HCT116 (cell line): Measurements from ENCODE around the gene C16orf78. TPM values are rescaled to one million over a fixed set of nuclear protein-coding genes. Genes with fewer than 3 reads are reported as not detected.

Experiments used
- ATAC-seq: fragments of 200-7000 bp; cut with Tn5 transposase; 2 replicates; pipeline ENCODE4 v1.9.1; 2020; ENCODE audit warnings: mild to moderate bottlenecking, moderate library complexity
- BruUV-seq: library from RNA; stranded (reverse); fragments of 400-500 nt; replicated peaks from 2 replicates; lab custom pipeline; 2021; lab: Mats Ljungman, UMichigan
- CTCF ChIA-PET: fragments of 300-600 bp; sonication (Branson Sonifier 250); formaldehyde crosslinking; loops from one replicate; lab custom pipeline; 2021; ENCODE audit warnings: antibody characterized with exemption; lab: Charles Lee
- POLR2A ChIA-PET: fragments of 300-600, 350-600 bp; sonication (Branson Sonifier 250); formaldehyde crosslinking; loops from one replicate; lab custom pipeline; 2021; ENCODE audit warnings: antibody characterized with exemption; lab: Charles Lee
- RAD21 ChIA-PET, 2 experiments: fragments of 300-600 bp; sonication (Branson Sonifier 250); formaldehyde crosslinking; loops; one replicate each; lab custom pipeline; 2023; ENCODE audit warnings: low total read pairs in 2 of 2; ENCODE audit not compliant: uncharacterized antibody in 2 of 2, unreplicated experiment in 2 of 2, low non-redundant PET in 1 of 2; lab: Charles Lee
- DNase-seq: peaks from one replicate; pipeline ENCODE4 v3.0.0-alpha.2; 2010; ENCODE audit warnings: low read depth, low spot score
- H2AFZ ChIP-seq: fragments of 200-600 bp; shearing (Covaris generic), sonication (generic); 2 replicates; pipeline ENCODE4 v1.6.1; 2017; ENCODE audit warnings: low read depth, mixed run types, mixed read lengths, antibody characterized with exemption, low read length; ENCODE audit not compliant: poor library complexity, severe bottlenecking
- H3K27ac ChIP-seq: 2 replicates; pipeline ENCODE4 v1.5.1; 2012; ENCODE audit warnings: low read depth, low read length
- H3K27me3 ChIP-seq: fragments of 200-600 bp; sonication (generic); 2 replicates; pipeline ENCODE4 v1.6.1; 2016; ENCODE audit warnings: mixed run types, low read length, mixed read lengths; ENCODE audit not compliant: insufficient read depth
- H3K36me3 ChIP-seq, 2 experiments: fragments of 200-500 bp in 1 of 2; fragments of 200-600 bp in 1 of 2; sonication (Bioruptor generic) in 1 of 2; sonication (generic) in 1 of 2; 2 replicates each; pipeline versions ENCODE4 v1.5.1 to v1.6.1; 2014 to 2016; ENCODE audit warnings: low read length in 2 of 2, inconsistent platforms in 1 of 2, mixed read lengths in 1 of 2, mixed run types in 1 of 2; ENCODE audit not compliant: insufficient read depth in 2 of 2, control insufficient read depth in 1 of 2
- H3K4me1 ChIP-seq, 2 experiments: fragments of 200-600 bp in 1 of 2; sonication (generic) in 1 of 2; 2 replicates each; pipeline versions ENCODE4 v1.5.1 to v1.6.1; 2012 to 2017; ENCODE audit warnings: low read length in 2 of 2, inconsistent platforms in 1 of 2, mild to moderate bottlenecking in 1 of 2, mixed read lengths in 1 of 2, mixed run types in 1 of 2, moderate library complexity in 1 of 2; ENCODE audit not compliant: insufficient read depth in 2 of 2, control insufficient read depth in 1 of 2
- H3K4me2 ChIP-seq: fragments of 200-600 bp; sonication (generic); 2 replicates; pipeline ENCODE4 v1.6.1; 2017; ENCODE audit warnings: mixed run types, low read length, mixed read lengths
- H3K4me3 ChIP-seq, 2 experiments: fragments of 200-600 bp in 1 of 2; sonication (generic) in 1 of 2; replicated peaks in 1 of 2; 2 replicates each; pipeline ENCODE4 v1.5.1; 2011 to 2016; ENCODE audit warnings: low read length in 2 of 2, control low read depth in 1 of 2, low read depth in 1 of 2, mild to moderate bottlenecking in 1 of 2, mixed read lengths in 1 of 2, mixed run types in 1 of 2
- H3K79me2 ChIP-seq: fragments of 200-600 bp; sonication (generic); 2 replicates; pipeline ENCODE4 v1.6.1; 2017; ENCODE audit warnings: mild to moderate bottlenecking, mixed run types, low read length, moderate library complexity, mixed read lengths; ENCODE audit not compliant: insufficient read depth
- H3K9ac ChIP-seq: fragments of 200-600 bp; sonication (generic); 2 replicates; pipeline ENCODE4 v1.6.1; 2016; ENCODE audit warnings: low read length, mixed read lengths
- H3K9me2 ChIP-seq: fragments of 200-600 bp; sonication (generic), shearing (Covaris generic); 2 replicates; pipeline ENCODE4 v1.6.1; 2017; ENCODE audit warnings: mixed run types, mild to moderate bottlenecking, moderate library complexity; ENCODE audit not compliant: insufficient read depth
- H3K9me3 ChIP-seq, 2 experiments: fragments of 200-500 bp in 1 of 2; fragments of 200-600 bp in 1 of 2; sonication (Bioruptor generic) in 1 of 2; sonication (generic) in 1 of 2; 2 replicates each; pipeline ENCODE4 v1.6.1; 2014 to 2017; ENCODE audit warnings: low read length in 2 of 2, mixed read lengths in 2 of 2, inconsistent platforms in 1 of 2, low read depth in 1 of 2, mild to moderate bottlenecking in 1 of 2, mixed run types in 1 of 2, moderate library complexity in 1 of 2; ENCODE audit not compliant: control insufficient read depth in 1 of 2, insufficient read depth in 1 of 2
- H4K20me1 ChIP-seq: fragments of 200-600 bp; sonication (generic), shearing (Covaris generic); 2 replicates; pipeline ENCODE4 v1.6.1; 2017; ENCODE audit warnings: mixed run types, mild to moderate bottlenecking, moderate library complexity; ENCODE audit not compliant: insufficient read depth
- CBX3 ChIP-seq: IDR thresholded peaks from 2 replicates; pipeline ENCODE4 v1.6.1; 2012; ENCODE audit warnings: low read depth
- CTCF ChIP-seq, 3 experiments: fragments of 200-600 bp in 1 of 3; sonication (generic) in 1 of 3; IDR thresholded peaks in 2 of 3; conservative IDR thresholded peaks in 1 of 3; 2 replicates each; pipeline ENCODE4 v1.5.1; 2012 to 2017; ENCODE audit warnings: low read depth in 2 of 3, low read length in 2 of 3, antibody characterized with exemption in 1 of 3, borderline replicate concordance in 1 of 3, control low read depth in 1 of 3, mild to moderate bottlenecking in 1 of 3, mixed read lengths in 1 of 3, mixed run types in 1 of 3, moderate library complexity in 1 of 3; ENCODE audit not compliant: insufficient read depth in 1 of 3
- MAX ChIP-seq: IDR thresholded peaks from 2 replicates; pipeline ENCODE4 v1.6.1; 2012
- RAD21 ChIP-seq: IDR thresholded peaks from 2 replicates; pipeline ENCODE4 v1.6.1; 2012; ENCODE audit warnings: low read depth, mild to moderate bottlenecking
- TCF7L2 ChIP-seq: IDR thresholded peaks from 2 replicates; pipeline ENCODE4 v1.7.0; 2011; ENCODE audit warnings: borderline replicate concordance, inconsistent platforms; ENCODE audit not compliant: insufficient read depth, insufficient read length; ENCODE audit errors: extremely low read depth
- intact Hi-C: fragments of 100-400 bp; cut with micrococcal nuclease; formaldehyde crosslinking; loops from 2 replicates; pipeline ENCODE4 v1.10.0; 2022
- total RNA-seq: library from RNA; stranded (reverse); gene quantifications from one replicate; pipeline ENCODE4 v1.2.1, GENCODE V29; 2021; ENCODE audit not compliant: unreplicated experiment

The C16orf78 gene
- total RNA-seq, 1 experiment from 2014 or later = not detected

- H3K27me3 ChIP-seq = 0 out of 2 replicates have a peak, but pooled peaks cover 2% of the 10 kb centered on the region
- intact Hi-C loops = loop anchor here (1.0 kb wide), 1 partner anchor 185 kb away; no protein-coding TSS in a partner anchor
- ChIA-PET CTCF (interaction anchor here (0.6 to 2.0 kb wide), 14 partner anchors 9 to 803 kb away, joined by 3 to 20 read pairs (median 5); partner anchors contain the start of gene CNEP1R1), RAD21 (interaction anchor here (1.0 to 1.1 kb wide), 2 partner anchors 185 to 393 kb away, joined by 3 read pairs; no protein-coding TSS in a partner anchor), POLR2A (no interaction called here)
- H3K9ac ChIP-seq = no peak overlapping the region
- H3K9me3 ChIP-seq = peaks cover 0 to 6% of the 10 kb centered on the region in 2 experiments; a peak in 1 of 4 replicates
- H3K79me2 ChIP-seq = no peaks in the 10 kb centered on the region
- H3K36me3 ChIP-seq = no peaks in the 10 kb centered on the region
- peaks cover 0 to 10% of the 10 kb centered on the region in 2 experiments; a peak in 2 of 4 replicates for H3K4me1 ChIP-seq
- DNase-seq = peak; percentile 78
- H3K27ac ChIP-seq = no peak overlapping the region
- peak; percentile 99 for ATAC-seq
- peak; percentile 24; the same call in 1 of the 2 replicates for TF ChIP-seq CBX3
- peak; percentile 50; the same call in 1 of the 2 replicates for TF ChIP-seq MAX
- TF ChIP-seq TCF7L2 = no peak
- peak; percentile 98 for TF ChIP-seq RAD21
- peak; percentile 89 to 94 (median 90) for TF ChIP-seq CTCF (IDR thresholded peaks at IDR 0.05 in 2 of 3, conservative IDR thresholded peaks at IDR 0.05 in 1 of 3; ENCODE audit: borderline replicate concordance in 1 of 3, insufficient read depth in 1 of 3, low read depth in 2 of 3, low read length in 2 of 3)
- H2AFZ ChIP-seq = peak overlapping the region; percentile 62
- BruUV-seq = no TSS peak
- H3K4me3 ChIP-seq = no peak overlapping the region
- H3K4me2 ChIP-seq = 0 out of 2 replicates have a peak overlapping the region, but pooled peaks have one; percentile 13
- no peaks in the 10 kb centered on the region for H3K9me2 ChIP-seq
- no peaks in the 10 kb centered on the region for H4K20me1 ChIP-seq
Measured at GRCh38 chr16:49407873-49408550, 34.4 kb downstream of the C16orf78 start.
